Liver (tissue), 9 donors: Measurements from ENCODE around the gene ERBB4. TPM values are rescaled to one million over a fixed set of nuclear protein-coding genes. Genes with fewer than 3 reads are reported as not detected.

Experiments
- DNase-seq: peaks from one replicate; pipeline ENCODE4 v3.0.0-alpha.2; 2017; ENCODE audit warnings: low spot score
- H3K27ac ChIP-seq, 2 donors: one replicate each; pipeline ENCODE4 v1.7.0; 2013; ENCODE audit warnings: inconsistent platforms in 2 of 2, low read length in 2 of 2, control low read depth in 1 of 2, low read depth in 1 of 2, mild to moderate bottlenecking in 1 of 2
- H3K27me3 ChIP-seq, 4 donors: one replicate each; pipeline versions ENCODE4 v1.6.1 to v1.7.0; 2013; ENCODE audit warnings: low read length in 3 of 4, inconsistent platforms in 1 of 4, mild to moderate bottlenecking in 1 of 4, moderate library complexity in 1 of 4; ENCODE audit not compliant: control insufficient read depth in 4 of 4, insufficient read depth in 4 of 4
- H3K36me3 ChIP-seq, 4 donors: one replicate each; pipeline versions ENCODE4 v1.6.1 to v1.7.0; 2013; ENCODE audit warnings: low read length in 3 of 4, mild to moderate bottlenecking in 3 of 4, low read depth in 1 of 4, moderate library complexity in 1 of 4; ENCODE audit not compliant: control insufficient read depth in 4 of 4, insufficient read depth in 3 of 4
- H3K4me1 ChIP-seq, 4 donors: one replicate each; pipeline versions ENCODE4 v1.6.1 to v1.7.0; 2013; ENCODE audit warnings: low read length in 3 of 4, mild to moderate bottlenecking in 3 of 4, moderate library complexity in 1 of 4; ENCODE audit not compliant: control insufficient read depth in 4 of 4, insufficient read depth in 4 of 4
- H3K4me3 ChIP-seq, 3 donors: one replicate each; pipeline versions ENCODE4 v1.6.1 to v1.7.0; 2013; ENCODE audit warnings: low read length in 3 of 3, control low read depth in 1 of 3, low read depth in 1 of 3, mild to moderate bottlenecking in 1 of 3
- H3K9ac ChIP-seq, 2 donors: one replicate each; pipeline ENCODE4 v1.7.0; 2013; ENCODE audit warnings: low read length in 2 of 2, mild to moderate bottlenecking in 2 of 2, moderate library complexity in 2 of 2, control low read depth in 1 of 2, low read depth in 1 of 2
- H3K9me3 ChIP-seq, 4 donors: one replicate each; pipeline versions ENCODE4 v1.6.1 to v1.7.0; 2013; ENCODE audit warnings: low read length in 3 of 4; ENCODE audit not compliant: control insufficient read depth in 4 of 4
- ATF3 ChIP-seq: IDR thresholded peaks from 2 replicates; pipeline ENCODE4 v1.6.1; 2016; ENCODE audit warnings: antibody characterized with exemption
- CTCF ChIP-seq: fragments of 150-350 bp; IDR thresholded peaks from 2 replicates; pipeline ENCODE4 v1.5.1; 2017; ENCODE audit warnings: improper control_type of control experiment, low read depth, low read length; ENCODE audit not compliant: missing input control
- EGR1 ChIP-seq, 2 donors: IDR thresholded peaks; 2 replicates each; pipeline ENCODE4 v1.6.1; 2016 to 2018; ENCODE audit warnings: antibody characterized with exemption in 2 of 2, low read depth in 2 of 2
- FOXA1 ChIP-seq: IDR thresholded peaks from 2 replicates; pipeline ENCODE4 v1.6.1; 2016; ENCODE audit warnings: antibody characterized with exemption
- FOXA2 ChIP-seq: IDR thresholded peaks from 2 replicates; pipeline ENCODE4 v1.6.1; 2016; ENCODE audit warnings: antibody characterized with exemption
- GABPA ChIP-seq, 2 donors: IDR thresholded peaks in 1 of 2; conservative IDR thresholded peaks in 1 of 2; 2 replicates each; pipeline ENCODE4 v1.6.1; 2016; ENCODE audit warnings: antibody characterized with exemption in 2 of 2, mild to moderate bottlenecking in 1 of 2, moderate library complexity in 1 of 2
- HNF4A ChIP-seq, 2 donors: conservative IDR thresholded peaks; 2 replicates each; pipeline ENCODE4 v1.6.1; 2016; ENCODE audit warnings: antibody characterized with exemption in 2 of 2, mild to moderate bottlenecking in 2 of 2
- HNF4G ChIP-seq: IDR thresholded peaks from 2 replicates; pipeline ENCODE4 v1.6.1; 2016; ENCODE audit warnings: antibody characterized with exemption
- JUND ChIP-seq, 2 donors: IDR thresholded peaks; 2 replicates each; pipeline ENCODE4 v1.6.1; 2016; ENCODE audit warnings: antibody characterized with exemption in 2 of 2
- MAX ChIP-seq: IDR thresholded peaks from 2 replicates; pipeline ENCODE4 v1.6.1; 2016; ENCODE audit warnings: antibody characterized with exemption
- NR2F2 ChIP-seq: IDR thresholded peaks from 2 replicates; pipeline ENCODE4 v1.6.1; 2016; ENCODE audit warnings: antibody characterized with exemption
- RAD21 ChIP-seq, 2 donors: IDR thresholded peaks; 2 replicates each; pipeline ENCODE4 v1.6.1; 2016; ENCODE audit warnings: antibody characterized with exemption in 2 of 2, mild to moderate bottlenecking in 2 of 2
- REST ChIP-seq: IDR thresholded peaks from 2 replicates; pipeline ENCODE4 v1.6.1; 2016; ENCODE audit warnings: antibody characterized with exemption, mild to moderate bottlenecking
- RXRA ChIP-seq, 2 donors: IDR thresholded peaks; 2 replicates each; pipeline ENCODE4 v1.6.1; 2017 to 2018; ENCODE audit warnings: antibody characterized with exemption in 2 of 2, mild to moderate bottlenecking in 1 of 2
- SP1 ChIP-seq: IDR thresholded peaks from 2 replicates; pipeline ENCODE4 v1.6.1; 2018; ENCODE audit warnings: antibody characterized with exemption, mild to moderate bottlenecking
- TAF1 ChIP-seq: conservative IDR thresholded peaks from 2 replicates; pipeline ENCODE4 v1.6.1; 2016; ENCODE audit warnings: antibody characterized with exemption, mild to moderate bottlenecking
- YY1 ChIP-seq: IDR thresholded peaks from 2 replicates; pipeline ENCODE4 v1.6.1; 2016; ENCODE audit warnings: antibody characterized with exemption, mild to moderate bottlenecking
- ZBTB33 ChIP-seq: IDR thresholded peaks from 2 replicates; pipeline ENCODE4 v1.6.1; 2016; ENCODE audit warnings: antibody characterized with exemption
- WGBS: extraction: QIAGEN DNeasy Blood & Tissue Kit; methylation state at CpG from one replicate; pipeline ENCODE4 v1.1.7; 2013; 5-methylcytosine and 5-hydroxymethylcytosine counted together
- polyA plus RNA-seq, 2 donors: library from polyadenylated mRNA; stranded (reverse) in 1 of 2; unstranded in 1 of 2; fragments of 200-250 nt in 1 of 2; fragments of >200 nt in 1 of 2; fragmentation: Nextera tagmentation in 1 of 2; extraction: Ambion mirVana in 1 of 2; gene quantifications; one replicate each; pipeline versions ENCODE4 v1.2.1 to v1.2.3, GENCODE V29; 2013 to 2015
- total RNA-seq, 2 donors: library from RNA; depleted of rRNA; stranded (reverse); fragments of >200 nt; gene quantifications; one replicate each; pipeline ENCODE4 v1.2.3, GENCODE V29; 2014
- donor health status: healthy.
- donor health status: healthy.
- donor health status: healthy.
- donor health status: healthy.
- donor health status: healthy.

Gene ERBB4
- total and polyA plus RNA-seq, 4 donors, result 0.03 to 0.42 TPM; not detected in 2

- Histone ChIP-seq H3K27me3 (no peaks in the 10 kb centered on the region), H3K9ac (no peak overlapping the region), H3K27ac (no peak overlapping the region), H3K4me1 (no peaks in the 10 kb centered on the region), H3K9me3 (no peaks in the 10 kb centered on the region), H3K36me3 (no peaks in the 10 kb centered on the region), H3K4me3 (no peak overlapping the region)
- no peak for DNase-seq
- no peak for TF ChIP-seq ZBTB33
- no peak for TF ChIP-seq FOXA2
- TF ChIP-seq ATF3, result no peak
- TF ChIP-seq TAF1, result no peak
- TF ChIP-seq RXRA (IDR thresholded peaks at IDR 0.05), result no peak
- TF ChIP-seq JUND (IDR thresholded peaks at IDR 0.05), result no peak
- WGBS, result 72% methylated on average over 3 of the region's 3 CpGs
Observed at GRCh38 chr2:212146416-212146815, 392.2 kb downstream of the ERBB4 start.

GRCh38 chr2:212145121-212145520 is 393.5 kb downstream of the ERBB4 start:
- WGBS, result 84% methylated on average over 1 of the region's 1 CpG
- DNase-seq, result no peak
- H3K27me3 ChIP-seq, result no peaks in the 10 kb centered on the region
- H3K36me3 ChIP-seq, result no peaks in the 10 kb centered on the region
- no peaks in the 10 kb centered on the region for H3K9me3 ChIP-seq
- TF ChIP-seq FOXA2 (no peak), MAX (no peak), YY1 (no peak), HNF4A (conservative IDR thresholded peaks at IDR 0.05) (no peak), TAF1 (no peak), GABPA (IDR thresholded peaks at IDR 0.05 in 1 of 2, conservative IDR thresholded peaks at IDR 0.05 in 1 of 2) (no peak), REST (no peak), SP1 (no peak), JUND (IDR thresholded peaks at IDR 0.05) (no peak), ZBTB33 (no peak), RXRA (IDR thresholded peaks at IDR 0.05) (no peak), EGR1 (IDR thresholded peaks at IDR 0.05; ENCODE audit: low read depth in 2 of 2) (no peak), NR2F2 (no peak), CTCF (no peak), HNF4G (no peak), RAD21 (IDR thresholded peaks at IDR 0.05) (no peak), FOXA1 (no peak), ATF3 (no peak)
- no peak overlapping the region for H3K27ac ChIP-seq
- H3K4me3 ChIP-seq, result no peak overlapping the region
- no peaks in the 10 kb centered on the region for H3K4me1 ChIP-seq
- H3K9ac ChIP-seq, result no peak overlapping the region
